ENCODE data around the gene TBX3. TPM values are rescaled to one million over a fixed set of nuclear protein-coding genes. Genes with fewer than 3 reads are reported as not detected.
A peak's percentile ranks its signal among the peaks of the same experiment; 100 is the strongest.

The TBX3 gene
- total RNA-seq, 1 donor from 2014 or later = not detected

GRCh38 chr12:114704096-114704495 is 20.1 kb upstream of the TBX3 start:
- peaks cover 6% of the 10 kb centered on the region for H3K4me1 Mint-ChIP-seq
- peaks cover 4% of the 10 kb centered on the region for H3K9me3 Mint-ChIP-seq
- H4K20me1 ChIP-seq (ENCODE audit: low read depth) = peaks cover 34% of the 10 kb centered on the region
- H3K4me3 Mint-ChIP-seq = no peak overlapping the region
- peaks cover 15% of the 10 kb centered on the region for H3K4me1 ChIP-seq
- no peak overlapping the region for H3K27ac ChIP-seq
- H3K27ac Mint-ChIP-seq = no peak overlapping the region
- H3K9me3 ChIP-seq (ENCODE audit: low read depth) = no peaks in the 10 kb centered on the region
- TF ChIP-seq EZH2 (IDR thresholded peaks at IDR 0.05) = no peak
- no peak overlapping the region for H3K4me3 ChIP-seq
- peaks cover 99% of the 10 kb centered on the region for H3K27me3 ChIP-seq
- no peaks in the 10 kb centered on the region for H3K36me3 Mint-ChIP-seq
- H3K27me3 Mint-ChIP-seq (ENCODE audit: insufficient read depth, low read depth) = peaks cover 64% of the 10 kb centered on the region
- no peaks in the 10 kb centered on the region for H3K79me2 ChIP-seq (ENCODE audit: low read depth)
- no peak overlapping the region for H3K4me2 ChIP-seq
- no peak overlapping the region for H3K9ac ChIP-seq
- H3F3A ChIP-seq (ENCODE audit: low read depth) = peaks cover 11% of the 10 kb centered on the region
- DNase-seq (ENCODE audit: low spot score) = no peak
- no peak overlapping the region for H2AFZ ChIP-seq (replicated peaks)
- H3K36me3 ChIP-seq = no peaks in the 10 kb centered on the region

- Mint-ChIP-seq H3K9me3 (peaks cover 4% of the 10 kb centered on the region), H3K27me3 (ENCODE audit: insufficient read depth, low read depth) (peaks cover 73% of the 10 kb centered on the region), H3K36me3 (no peaks in the 10 kb centered on the region), H3K4me1 (peaks cover 6% of the 10 kb centered on the region), H3K4me3 (no peak overlapping the region), H3K27ac (no peak overlapping the region)
- H3K36me3 ChIP-seq = no peaks in the 10 kb centered on the region
- no peak overlapping the region for H2AFZ ChIP-seq (replicated peaks)
- H3F3A ChIP-seq (ENCODE audit: low read depth) = peaks cover 15% of the 10 kb centered on the region
- peaks cover 21% of the 10 kb centered on the region for H3K4me1 ChIP-seq
- H3K79me2 ChIP-seq (ENCODE audit: low read depth) = no peaks in the 10 kb centered on the region
- H3K4me2 ChIP-seq = peak overlapping the region; percentile 53
- no peak overlapping the region for H3K4me3 ChIP-seq
- peaks cover 44% of the 10 kb centered on the region for H4K20me1 ChIP-seq (ENCODE audit: low read depth)
- H3K9me3 ChIP-seq (ENCODE audit: low read depth) = no peaks in the 10 kb centered on the region
- TF ChIP-seq EZH2phosphoT487 (IDR thresholded peaks at IDR 0.05) = no peak
- TF ChIP-seq EZH2 (IDR thresholded peaks at IDR 0.05) = no peak
- no peak for TF ChIP-seq CTCF (IDR thresholded peaks at IDR 0.05)
- peaks cover 100% of the 10 kb centered on the region for H3K27me3 ChIP-seq
- H3K27ac ChIP-seq = no peak overlapping the region
- DNase-seq (ENCODE audit: low spot score) = no peak
- no peak overlapping the region for H3K9ac ChIP-seq
These were observed 19.1 kb upstream of the TBX3 start for GRCh38 chr12:114703060-114703493.

- H3K4me1 Mint-ChIP-seq = peaks cover 10% of the 10 kb centered on the region
- H3K27ac Mint-ChIP-seq = no peak overlapping the region
- no peak for DNase-seq (ENCODE audit: low spot score)
- Histone ChIP-seq H3K4me3 (no peak overlapping the region), H3K27ac (no peak overlapping the region), H3K9ac (no peak overlapping the region), H3K79me2 (ENCODE audit: low read depth) (no peaks in the 10 kb centered on the region), H3K9me3 (ENCODE audit: low read depth) (no peaks in the 10 kb centered on the region), H3K27me3 (peaks cover 100% of the 10 kb centered on the region), H3K4me1 (peaks cover 24% of the 10 kb centered on the region), H3K4me2 (peak overlapping the region; percentile 53), H3K36me3 (no peaks in the 10 kb centered on the region), H3F3A (ENCODE audit: low read depth) (peaks cover 21% of the 10 kb centered on the region), H4K20me1 (ENCODE audit: low read depth) (peaks cover 50% of the 10 kb centered on the region), H2AFZ (replicated peaks) (no peak overlapping the region)
- peaks cover 4% of the 10 kb centered on the region for H3K9me3 Mint-ChIP-seq
- H3K36me3 Mint-ChIP-seq = no peaks in the 10 kb centered on the region
- no peak for TF ChIP-seq CTCF (IDR thresholded peaks at IDR 0.05)
- no peak for TF ChIP-seq EZH2 (IDR thresholded peaks at IDR 0.05)
- TF ChIP-seq EZH2phosphoT487 (IDR thresholded peaks at IDR 0.05) = no peak
- H3K4me3 Mint-ChIP-seq = no peak overlapping the region
- peaks cover 79% of the 10 kb centered on the region for H3K27me3 Mint-ChIP-seq (ENCODE audit: insufficient read depth, low read depth)
These were observed 18.5 kb upstream of the TBX3 start for GRCh38 chr12:114702462-114702861.

- Histone ChIP-seq H3K79me2 (ENCODE audit: low read depth) (no peaks in the 10 kb centered on the region), H3K4me1 (peaks cover 24% of the 10 kb centered on the region), H3K27ac (no peak overlapping the region), H3K9me3 (ENCODE audit: low read depth) (no peaks in the 10 kb centered on the region), H3K27me3 (peaks cover 100% of the 10 kb centered on the region), H3K9ac (no peak overlapping the region), H3F3A (ENCODE audit: low read depth) (peaks cover 26% of the 10 kb centered on the region), H3K4me2 (no peak overlapping the region), H2AFZ (replicated peaks) (no peak overlapping the region), H3K4me3 (no peak overlapping the region), H4K20me1 (ENCODE audit: low read depth) (peaks cover 59% of the 10 kb centered on the region), H3K36me3 (no peaks in the 10 kb centered on the region)
- H3K4me1 Mint-ChIP-seq = peaks cover 10% of the 10 kb centered on the region
- no peak overlapping the region for H3K4me3 Mint-ChIP-seq
- H3K27me3 Mint-ChIP-seq (ENCODE audit: insufficient read depth, low read depth) = peaks cover 86% of the 10 kb centered on the region
- TF ChIP-seq EZH2 (IDR thresholded peaks at IDR 0.05) (no peak), CTCF (IDR thresholded peaks at IDR 0.05) (no peak), EZH2phosphoT487 (IDR thresholded peaks at IDR 0.05) (no peak)
- no peak for DNase-seq (ENCODE audit: low spot score)
- peaks cover 4% of the 10 kb centered on the region for H3K9me3 Mint-ChIP-seq
- no peak overlapping the region for H3K27ac Mint-ChIP-seq
- H3K36me3 Mint-ChIP-seq = no peaks in the 10 kb centered on the region
These were observed 17.6 kb upstream of the TBX3 start for GRCh38 chr12:114701553-114701952.
